LNCAP (cell line): ENCODE measurements around the gene MEIS2.

Source experiments
- CTCF ChIP-seq: fragments of 450-650 bp; IDR thresholded peaks from 2 replicates; pipeline ENCODE4 v1.5.1; 2017; ENCODE audit warnings: mild to moderate bottlenecking

MEIS2 gene

GRCh38 chr15:37058316-37058985 lies 41.9 kb downstream of the MEIS2 start:
- TF ChIP-seq CTCF = no peak

GRCh38 chr15:37057831-37058230 lies 42.5 kb downstream of the MEIS2 start:
- TF ChIP-seq CTCF = no peak

GRCh38 chr15:37057256-37057655 lies 43.1 kb downstream of the MEIS2 start:
- TF ChIP-seq CTCF = no peak

- TF ChIP-seq CTCF = no peak
These were observed 43.9 kb downstream of the MEIS2 start for GRCh38 chr15:37056177-37057121.

- no peak for TF ChIP-seq CTCF
These were observed 44.9 kb downstream of the MEIS2 start for GRCh38 chr15:37055481-37055880.

- no peak for TF ChIP-seq CTCF
These were observed 46.0 kb downstream of the MEIS2 start for GRCh38 chr15:37054336-37054735.

- no peak for TF ChIP-seq CTCF
These were observed 47.2 kb downstream of the MEIS2 start for GRCh38 chr15:37053166-37053565.
